GM12875 (cell line): ENCODE results near the gene TNNT3.
A peak's percentile ranks its signal among the peaks of the same experiment; 100 is the strongest.

Source experiments
- H3K4me3 ChIP-seq: one replicate; pipeline ENCODE4 v1.5.1; 2011; ENCODE audit warnings: low read depth, low read length, control low read depth
- TF ChIP-seq, protein P1 (sequence below): IDR thresholded peaks from 2 replicates; pipeline ENCODE4 v1.5.1; 2011; ENCODE audit warnings: low read depth, mild to moderate bottlenecking, control low read depth, inconsistent platforms, low read length, moderate library complexity, borderline replicate concordance; ENCODE audit not compliant: insufficient read depth

Gene TNNT3

DNA sequence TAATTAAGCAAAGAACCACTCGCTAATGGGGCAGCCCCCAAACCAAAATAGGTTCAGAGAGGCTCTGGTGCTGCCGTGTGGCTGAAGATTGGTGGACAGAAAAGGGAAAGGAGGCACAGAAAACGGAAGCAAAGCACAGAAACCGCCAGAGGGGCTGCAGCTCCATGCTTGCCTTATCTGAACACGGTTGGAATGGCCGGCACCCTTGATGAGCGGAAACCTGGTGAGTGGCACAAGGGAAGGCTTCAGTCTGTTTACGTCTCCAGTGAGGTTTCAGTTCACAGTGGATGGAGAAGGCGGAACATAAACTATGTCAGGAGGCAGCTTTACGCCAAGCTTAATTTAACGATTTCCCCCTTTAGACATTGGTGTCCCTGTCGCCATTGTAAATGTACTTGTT is 22.6 kb upstream of the TNNT3 start:
- peak overlapping the region; percentile 41 for H3K4me3 ChIP-seq
- TF ChIP-seq, protein P1, sequence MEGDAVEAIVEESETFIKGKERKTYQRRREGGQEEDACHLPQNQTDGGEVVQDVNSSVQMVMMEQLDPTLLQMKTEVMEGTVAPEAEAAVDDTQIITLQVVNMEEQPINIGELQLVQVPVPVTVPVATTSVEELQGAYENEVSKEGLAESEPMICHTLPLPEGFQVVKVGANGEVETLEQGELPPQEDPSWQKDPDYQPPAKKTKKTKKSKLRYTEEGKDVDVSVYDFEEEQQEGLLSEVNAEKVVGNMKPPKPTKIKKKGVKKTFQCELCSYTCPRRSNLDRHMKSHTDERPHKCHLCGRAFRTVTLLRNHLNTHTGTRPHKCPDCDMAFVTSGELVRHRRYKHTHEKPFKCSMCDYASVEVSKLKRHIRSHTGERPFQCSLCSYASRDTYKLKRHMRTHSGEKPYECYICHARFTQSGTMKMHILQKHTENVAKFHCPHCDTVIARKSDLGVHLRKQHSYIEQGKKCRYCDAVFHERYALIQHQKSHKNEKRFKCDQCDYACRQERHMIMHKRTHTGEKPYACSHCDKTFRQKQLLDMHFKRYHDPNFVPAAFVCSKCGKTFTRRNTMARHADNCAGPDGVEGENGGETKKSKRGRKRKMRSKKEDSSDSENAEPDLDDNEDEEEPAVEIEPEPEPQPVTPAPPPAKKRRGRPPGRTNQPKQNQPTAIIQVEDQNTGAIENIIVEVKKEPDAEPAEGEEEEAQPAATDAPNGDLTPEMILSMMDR, result no peak

DNA sequence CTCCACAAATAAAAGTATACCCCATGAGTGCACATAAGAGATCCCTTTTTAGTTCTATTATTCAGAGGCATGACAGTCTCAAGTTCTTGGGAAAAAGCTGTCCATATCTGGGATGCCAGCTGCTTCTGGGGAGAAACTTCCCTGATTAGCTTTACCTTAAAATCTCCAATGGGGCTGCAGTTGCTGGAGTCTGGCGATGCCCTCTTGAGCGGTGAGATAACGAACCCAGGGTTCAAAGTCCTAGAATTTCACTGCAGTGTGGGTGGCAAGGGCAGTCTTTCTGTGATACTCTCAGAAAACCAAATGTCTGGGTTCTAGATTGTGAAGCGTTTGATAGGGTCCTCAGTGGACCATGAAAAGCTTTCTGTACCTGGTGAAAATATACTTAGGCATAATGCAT is 20.4 kb upstream of the TNNT3 start:
- no peak overlapping the region for H3K4me3 ChIP-seq
- TF ChIP-seq, protein P1, result no peak

DNA sequence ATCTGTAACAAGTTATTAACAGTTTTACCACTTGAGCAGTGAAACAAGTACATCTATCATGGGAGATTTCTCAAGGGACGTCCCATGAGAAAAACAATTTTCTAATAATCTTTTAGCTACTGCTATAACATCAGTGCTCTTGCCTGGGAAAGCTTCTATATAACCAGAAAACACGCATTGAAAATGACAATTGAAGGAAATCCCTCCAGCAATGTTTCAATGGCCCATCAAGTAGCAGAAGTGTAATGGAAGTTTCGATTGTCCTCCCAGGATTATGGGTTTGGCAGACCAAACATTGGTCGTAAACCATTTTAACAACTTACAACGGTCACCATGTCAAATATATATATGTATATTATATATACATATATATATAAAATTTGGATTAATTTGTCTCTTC is 19.8 kb upstream of the TNNT3 start:
- TF ChIP-seq, protein P1, result no peak
- no peak overlapping the region for H3K4me3 ChIP-seq

DNA sequence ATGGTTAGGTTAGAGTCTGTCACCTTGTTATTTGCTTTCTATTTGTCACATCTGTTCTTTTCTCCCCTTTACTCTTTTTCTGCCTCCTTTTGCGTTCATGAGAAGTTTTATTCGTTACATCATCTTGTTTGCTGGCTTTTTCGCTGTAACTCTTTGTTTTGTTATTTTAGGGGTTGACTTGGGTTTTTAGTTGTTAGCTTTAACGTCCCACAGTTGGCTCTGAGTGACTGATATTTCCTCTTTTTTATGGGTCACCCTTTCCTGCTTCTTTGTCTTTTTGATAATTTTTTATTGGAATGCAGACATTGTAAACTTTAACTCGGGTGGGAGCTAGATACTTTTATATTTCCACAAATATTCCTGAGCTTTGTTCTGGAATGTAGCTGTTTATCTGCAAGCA is 13.3 kb upstream of the TNNT3 start:
- H3K4me3 ChIP-seq, result no peak overlapping the region
- TF ChIP-seq, protein P1, result no peak

DNA sequence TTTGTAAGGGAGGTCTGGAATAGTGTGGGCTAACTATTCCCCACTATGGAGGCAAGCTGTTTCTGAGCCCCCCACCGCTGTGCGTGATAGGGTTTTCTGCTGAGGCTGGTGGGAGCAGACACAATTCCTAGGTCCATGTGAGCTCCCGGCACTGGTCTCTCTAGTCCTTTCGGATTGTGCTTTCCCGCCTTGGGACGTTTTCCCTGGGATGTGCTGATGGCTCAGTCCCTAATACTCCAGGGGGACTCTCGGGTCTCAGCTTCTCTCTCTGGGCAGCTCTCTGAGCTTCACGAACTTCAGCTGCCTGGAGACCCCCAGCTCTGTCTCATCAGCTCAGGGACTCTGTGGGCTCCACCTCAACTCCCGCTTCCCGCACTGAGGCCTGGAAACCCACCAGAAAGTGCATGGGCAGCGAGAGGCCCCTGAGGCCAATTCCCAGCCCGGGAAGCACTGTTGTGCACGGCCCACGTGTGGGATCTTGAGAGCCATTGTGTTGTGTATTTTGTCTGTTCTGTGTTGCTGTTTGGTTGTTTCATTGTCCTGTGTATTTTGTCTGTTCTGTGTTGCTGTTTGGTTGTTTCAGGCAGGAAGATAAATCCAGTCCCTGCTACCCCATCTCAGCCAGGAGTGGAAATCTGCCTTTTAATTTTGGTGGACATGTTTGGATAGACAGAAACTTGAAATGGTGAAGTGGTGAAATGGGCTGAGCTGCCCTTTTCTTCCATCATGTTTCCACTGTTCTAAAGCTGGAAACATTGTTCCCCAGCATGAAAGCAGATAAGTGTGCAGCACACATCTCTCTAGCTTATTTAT is 12.7 kb upstream of the TNNT3 start:
- TF ChIP-seq, protein P1, result no peak
- H3K4me3 ChIP-seq, result no peak overlapping the region

DNA sequence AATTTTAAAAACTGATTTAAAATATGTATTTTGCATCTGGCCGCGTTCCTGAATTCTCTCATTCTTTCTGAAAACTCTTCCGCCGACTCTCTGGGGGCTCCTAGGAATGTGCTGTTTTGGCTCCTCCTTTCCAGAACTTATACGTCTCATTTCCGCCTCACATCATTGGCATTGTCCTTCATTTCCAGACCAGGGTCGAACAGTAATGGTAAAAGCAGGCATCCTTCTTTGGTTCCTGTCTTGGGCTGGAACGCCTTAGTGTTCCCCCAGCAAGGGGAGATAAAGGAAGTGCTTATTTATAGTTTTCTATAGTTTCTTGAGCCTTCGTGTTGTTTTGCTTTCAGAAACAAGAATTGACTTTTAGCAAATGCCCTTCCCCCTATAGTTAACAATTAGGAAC is 10.9 kb upstream of the TNNT3 start:
- TF ChIP-seq, protein P1, result no peak
- no peak overlapping the region for H3K4me3 ChIP-seq

DNA sequence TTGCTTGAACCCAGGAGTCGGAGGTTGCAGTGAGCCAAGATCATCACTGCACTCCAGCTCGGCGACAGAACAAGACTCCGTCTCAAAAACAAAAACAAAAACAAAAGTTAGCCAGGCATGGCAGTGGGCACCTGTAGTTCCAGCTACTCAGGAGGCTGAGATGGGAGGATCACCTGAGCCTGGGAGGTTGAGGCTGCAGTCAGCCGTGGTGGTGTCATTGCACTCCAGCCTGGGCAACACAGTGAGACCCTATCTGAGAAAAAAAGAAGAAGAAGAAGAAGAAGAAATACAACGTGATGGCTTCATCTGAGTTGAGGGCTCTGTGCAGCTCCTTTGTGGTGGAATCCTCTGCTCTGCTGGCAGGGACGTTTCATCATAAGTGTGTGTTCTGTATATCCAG is 10.0 kb upstream of the TNNT3 start:
- no peak overlapping the region for H3K4me3 ChIP-seq

More for the DNA sequence above, 10.0 kb upstream of the TNNT3 start:
- TF ChIP-seq, protein P1, result no peak
